Stimulated activated CD8-positive, alpha-beta memory T cell treated with anti-CD3 and anti-CD28 coated beads, Interleukin-15, amount 100 ng/mL, for 48 hours (primary cell): ENCODE measurements around the gene TRIM56.
"Not testable (repeated sequence)": the region's sequence is repeated elsewhere in the genome, so short reads cannot be mapped to it uniquely, and the experiment has no call there.

Source experiments
- DNase-seq, 2 donors: peaks; one replicate each; pipeline ENCODE4 v3.0.0-alpha.2; 2020; ENCODE audit warnings: low read depth in 2 of 2

TRIM56 gene

GRCh38 chr7:101113836-101114235 is 28.6 kb downstream of the TRIM56 start:
- DNase-seq, result no peak

GRCh38 chr7:101114492-101114891 is 29.2 kb downstream of the TRIM56 start:
- no peak for DNase-seq

- no peak for DNase-seq
These were observed 29.9 kb downstream of the TRIM56 start for GRCh38 chr7:101115215-101115614.

GRCh38 chr7:101116898-101117297 is 31.6 kb downstream of the TRIM56 start:
- DNase-seq, result no peak

GRCh38 chr7:101118856-101119255 is 33.6 kb downstream of the TRIM56 start:
- DNase-seq, result no peak

GRCh38 chr7:101119876-101120275 is 34.6 kb downstream of the TRIM56 start:
- DNase-seq, result no peak

- no peak for DNase-seq
These were observed 35.0 kb downstream of the TRIM56 start for GRCh38 chr7:101120315-101120714.

- DNase-seq, result not testable (repeated sequence)
These were observed 36.3 kb downstream of the TRIM56 start for GRCh38 chr7:101121631-101121990.

GRCh38 chr7:101121991-101122932 is 37.0 kb downstream of the TRIM56 start:
- DNase-seq, result no peak

GRCh38 chr7:101122933-101123702 is 37.8 kb downstream of the TRIM56 start:
- no peak for DNase-seq

GRCh38 chr7:101123703-101124068 is 38.4 kb downstream of the TRIM56 start:
- no peak for DNase-seq

- no peak for DNase-seq
These were observed 39.2 kb downstream of the TRIM56 start for GRCh38 chr7:101124376-101125056.

GRCh38 chr7:101125989-101126650 is 40.8 kb downstream of the TRIM56 start:
- no peak for DNase-seq

- DNase-seq, result peak; percentile 25 to 51
These were observed 41.6 kb downstream of the TRIM56 start, which contains the start of gene SERPINE1 for GRCh38 chr7:101126651-101127459. Gene SERPINE1, plus strand, starts transcription at chr7:101127104. Its CDS starts 1,290 bp downstream, at chr7:101128394.

- DNase-seq, result no peak
These were observed 42.3 kb downstream of the TRIM56 start for GRCh38 chr7:101127460-101128039.

GRCh38 chr7:101128040-101128834 is 43.0 kb downstream of the TRIM56 start:
- no peak for DNase-seq

- DNase-seq, result no peak
These were observed 44.4 kb downstream of the TRIM56 start for GRCh38 chr7:101129603-101130117.

GRCh38 chr7:101132626-101133600 is 47.6 kb downstream of the TRIM56 start:
- not testable (repeated sequence) for DNase-seq
